GM18502 (cell line): ENCODE measurements around the gene PIK3CD.
"Not testable (repeated sequence)": the region's sequence is repeated elsewhere in the genome, so short reads cannot be mapped to it uniquely, and the experiment has no call there.

Source experiments
- ATAC-seq: cut with Tn5 transposase; IDR thresholded peaks from one replicate; pipeline ENCODE4 v1.9.1; 2021; ENCODE audit warnings: mild to moderate bottlenecking; ENCODE audit not compliant: unreplicated experiment, poor library complexity

PIK3CD gene

GRCh38 chr1:9653210-9653490 is 1.6 kb downstream of the PIK3CD start:
- no peak for ATAC-seq

- ATAC-seq: no peak
Observed at GRCh38 chr1:9653491-9654050, 2.0 kb downstream of the PIK3CD start.

- ATAC-seq: no peak
Observed at GRCh38 chr1:9654051-9654833, 2.7 kb downstream of the PIK3CD start.

- ATAC-seq: no peak
Observed at GRCh38 chr1:9654834-9655723, 3.5 kb downstream of the PIK3CD start.

GRCh38 chr1:9655836-9656235 is 4.3 kb downstream of the PIK3CD start:
- no peak for ATAC-seq

GRCh38 chr1:9657521-9658032 is 6.0 kb downstream of the PIK3CD start:
- no peak for ATAC-seq

GRCh38 chr1:9658199-9658598 is 6.7 kb downstream of the PIK3CD start:
- ATAC-seq: no peak

GRCh38 chr1:9659328-9659727 is 7.8 kb downstream of the PIK3CD start:
- ATAC-seq: no peak

- ATAC-seq: no peak
Observed at GRCh38 chr1:9663257-9663656, 11.7 kb downstream of the PIK3CD start.

- ATAC-seq: no peak
Observed at GRCh38 chr1:9665193-9665592, 13.7 kb downstream of the PIK3CD start.

- ATAC-seq: no peak
Observed at GRCh38 chr1:9668080-9668479, 16.5 kb downstream of the PIK3CD start.

GRCh38 chr1:9670085-9670484 is 18.6 kb downstream of the PIK3CD start:
- ATAC-seq: no peak

GRCh38 chr1:9671377-9672140 is 20.0 kb downstream of the PIK3CD start:
- ATAC-seq: no peak

- no peak for ATAC-seq
Observed at GRCh38 chr1:9672444-9672843, 20.9 kb downstream of the PIK3CD start.

- ATAC-seq: no peak
Observed at GRCh38 chr1:9675393-9675792, 23.9 kb downstream of the PIK3CD start.

GRCh38 chr1:9676128-9676527 is 24.6 kb downstream of the PIK3CD start:
- not testable (repeated sequence) for ATAC-seq

- no peak for ATAC-seq
Observed at GRCh38 chr1:9676815-9677393, 25.4 kb downstream of the PIK3CD start.

GRCh38 chr1:9680091-9680490 is 28.6 kb downstream of the PIK3CD start:
- ATAC-seq: no peak

- ATAC-seq: no peak
Observed at GRCh38 chr1:9680828-9681227, 29.3 kb downstream of the PIK3CD start.

- ATAC-seq: no peak
Observed at GRCh38 chr1:9684801-9685200, 33.3 kb downstream of the PIK3CD start.
